ENCODE data around the gene PF4V1. TPM values are rescaled to one million over a fixed set of nuclear protein-coding genes. Genes with fewer than 3 reads are reported as not detected.

The PF4V1 gene
- total RNA-seq, 2 donors from 2014 or later: not detected

GRCh38 chr4:73864365-73864764 lies 11.3 kb downstream of the PF4V1 start:
- Mint-ChIP-seq H3K36me3 (no peaks in the 10 kb centered on the region), H3K27ac (no peak overlapping the region), H3K9me3 (no peaks in the 10 kb centered on the region)
- no peak for ATAC-seq
- no peak for DNase-seq (ENCODE audit: low spot score in 2 of 2)

GRCh38 chr4:73864961-73865360 lies 11.9 kb downstream of the PF4V1 start:
- H3K27ac Mint-ChIP-seq: no peak overlapping the region
- ATAC-seq (no peak), DNase-seq (ENCODE audit: low spot score in 2 of 2) (no peak)
- no peaks in the 10 kb centered on the region for H3K9me3 Mint-ChIP-seq
- H3K36me3 Mint-ChIP-seq: no peaks in the 10 kb centered on the region

GRCh38 chr4:73865431-73866096 lies 12.5 kb downstream of the PF4V1 start:
- no peak overlapping the region for H3K27ac Mint-ChIP-seq
- ATAC-seq: no peak
- H3K9me3 Mint-ChIP-seq: no peaks in the 10 kb centered on the region
- no peak for DNase-seq (ENCODE audit: low spot score in 2 of 2)
- no peaks in the 10 kb centered on the region for H3K36me3 Mint-ChIP-seq

GRCh38 chr4:73866246-73866645 lies 13.2 kb downstream of the PF4V1 start:
- no peaks in the 10 kb centered on the region for H3K36me3 Mint-ChIP-seq
- DNase-seq (ENCODE audit: low spot score in 2 of 2) (no peak), ATAC-seq (no peak)
- no peak overlapping the region for H3K27ac Mint-ChIP-seq
- H3K9me3 Mint-ChIP-seq: no peaks in the 10 kb centered on the region

- no peaks in the 10 kb centered on the region for H3K36me3 Mint-ChIP-seq
- H3K27ac Mint-ChIP-seq: no peak overlapping the region
- ATAC-seq: no peak
- no peak for DNase-seq (ENCODE audit: low spot score in 2 of 2)
- no peaks in the 10 kb centered on the region for H3K9me3 Mint-ChIP-seq
Measured at GRCh38 chr4:73867783-73868182, 14.7 kb downstream of the PF4V1 start.

GRCh38 chr4:73868206-73869129 lies 15.4 kb downstream of the PF4V1 start:
- DNase-seq (ENCODE audit: low spot score in 2 of 2) (no peak), ATAC-seq (no peak)
- Mint-ChIP-seq H3K36me3 (no peaks in the 10 kb centered on the region), H3K27ac (no peak overlapping the region), H3K9me3 (no peaks in the 10 kb centered on the region)

GRCh38 chr4:73869130-73870055 lies 16.3 kb downstream of the PF4V1 start, which contains the start of gene CXCL1:
Gene CXCL1 (plus strand): TSS chr4:73869393. CDS start chr4:73869471, 78 bp downstream.
- peaks cover 0 to 4% of the 10 kb centered on the region in 2 donors for H3K9me3 Mint-ChIP-seq
- peak in 1 of 2 donors; percentile 34 for ATAC-seq
- DNase-seq (ENCODE audit: low spot score in 2 of 2): no peak
- H3K27ac Mint-ChIP-seq: no peak within 1 kb of the TSS
- no peaks in the 10 kb centered on the region for H3K36me3 Mint-ChIP-seq

GRCh38 chr4:73870260-73870659 lies 17.2 kb downstream of the PF4V1 start:
- ATAC-seq (no peak), DNase-seq (ENCODE audit: low spot score in 2 of 2) (no peak)
- Mint-ChIP-seq H3K36me3 (no peaks in the 10 kb centered on the region), H3K9me3 (peaks cover 0 to 10% of the 10 kb centered on the region in 2 donors), H3K27ac (no peak overlapping the region)

GRCh38 chr4:73870768-73871167 lies 17.7 kb downstream of the PF4V1 start:
- DNase-seq (ENCODE audit: low spot score in 2 of 2) (no peak), ATAC-seq (no peak)
- Mint-ChIP-seq H3K36me3 (no peaks in the 10 kb centered on the region), H3K27ac (no peak overlapping the region), H3K9me3 (peaks cover 0 to 10% of the 10 kb centered on the region in 2 donors)

- ATAC-seq: no peak
- H3K36me3 Mint-ChIP-seq: no peaks in the 10 kb centered on the region
- no peak overlapping the region for H3K27ac Mint-ChIP-seq
- no peak for DNase-seq (ENCODE audit: low spot score in 2 of 2)
- peaks cover 0 to 10% of the 10 kb centered on the region in 2 donors for H3K9me3 Mint-ChIP-seq
Measured at GRCh38 chr4:73871511-73872310, 18.6 kb downstream of the PF4V1 start.

- ATAC-seq: no peak
- DNase-seq (ENCODE audit: low spot score in 2 of 2): no peak
- H3K36me3 Mint-ChIP-seq: no peaks in the 10 kb centered on the region
- no peak overlapping the region for H3K27ac Mint-ChIP-seq
- peaks cover 0 to 10% of the 10 kb centered on the region in 2 donors for H3K9me3 Mint-ChIP-seq
Measured at GRCh38 chr4:73872316-73873108, 19.4 kb downstream of the PF4V1 start.

GRCh38 chr4:73874386-73874785 lies 21.3 kb downstream of the PF4V1 start:
- Mint-ChIP-seq H3K36me3 (no peaks in the 10 kb centered on the region), H3K27ac (no peak overlapping the region), H3K9me3 (peaks cover 0 to 10% of the 10 kb centered on the region in 2 donors)
- DNase-seq (ENCODE audit: low spot score in 2 of 2) (no peak), ATAC-seq (no peak)

GRCh38 chr4:73875401-73875800 lies 22.3 kb downstream of the PF4V1 start:
- peaks cover 0 to 10% of the 10 kb centered on the region in 2 donors for H3K9me3 Mint-ChIP-seq
- H3K36me3 Mint-ChIP-seq: no peaks in the 10 kb centered on the region
- no peak overlapping the region for H3K27ac Mint-ChIP-seq
- ATAC-seq: no peak
- no peak for DNase-seq (ENCODE audit: low spot score in 2 of 2)

GRCh38 chr4:73883306-73883705 lies 30.2 kb downstream of the PF4V1 start:
- Mint-ChIP-seq H3K9me3 (peaks cover 0 to 5% of the 10 kb centered on the region in 2 donors), H3K27ac (no peak overlapping the region), H3K36me3 (no peaks in the 10 kb centered on the region)
- DNase-seq (ENCODE audit: low spot score in 2 of 2) (no peak), ATAC-seq (no peak)

GRCh38 chr4:73885574-73886267 lies 32.6 kb downstream of the PF4V1 start:
- peaks cover 0 to 5% of the 10 kb centered on the region in 2 donors for H3K9me3 Mint-ChIP-seq
- no peak for ATAC-seq
- H3K27ac Mint-ChIP-seq: no peak overlapping the region
- no peaks in the 10 kb centered on the region for H3K36me3 Mint-ChIP-seq
- DNase-seq (ENCODE audit: low spot score in 2 of 2): no peak
